Left ventricle myocardium inferior (tissue), 1 donor: Measurements from ENCODE around the gene TECPR2. TPM values are rescaled to one million over a fixed set of nuclear protein-coding genes. Genes with fewer than 3 reads are reported as not detected.

ENCODE experiments used
- DNase-seq: peaks from one replicate; pipeline ENCODE4 v3.0.0-alpha.2; 2020
- H3K27ac ChIP-seq: fragments of 200-600 bp; replicated peaks from 2 replicates; pipeline ENCODE4 v1.8.0; 2021
- H3K27me3 ChIP-seq: fragments of 200-600 bp; 2 replicates; pipeline ENCODE4 v1.8.0; 2021; ENCODE audit warnings: low read depth
- H3K36me3 ChIP-seq: fragments of 200-600 bp; 2 replicates; pipeline ENCODE4 v1.8.0; 2021
- H3K4me1 ChIP-seq: fragments of 200-600 bp; 2 replicates; pipeline ENCODE4 v1.8.0; 2021
- H3K4me3 ChIP-seq: fragments of 200-600 bp; 2 replicates; pipeline ENCODE4 v1.8.0; 2021; ENCODE audit warnings: mild to moderate bottlenecking, moderate library complexity
- H3K9me3 ChIP-seq: fragments of 200-600 bp; replicated peaks from 2 replicates; pipeline ENCODE4 v1.8.0; 2021
- intact Hi-C: fragments of 100-400 bp; cut with micrococcal nuclease; formaldehyde crosslinking; loops from one replicate; pipeline ENCODE4 v1.11.0; 2022
- total RNA-seq: library from RNA; stranded (reverse); fragmentation: NEBNext Ultra II Directional; extraction: Animal tissue kit (Norgen Biotek cat#: 25700); gene quantifications from one replicate; pipeline ENCODE4 v1.2.1, GENCODE V29; 2021
- TF ChIP-seq, protein P1 (sequence below): fragments of 200-600 bp; IDR thresholded peaks from 2 replicates; pipeline ENCODE4 v1.8.0; 2021; ENCODE audit warnings: antibody characterized with exemption, mild to moderate bottlenecking, borderline replicate concordance
- donor health status: DM: no; HTN: yes; CAD: no; lungs with severe emphysema.

The TECPR2 gene
- total RNA-seq, 1 donor from 2014 or later = 20.0 TPM

GRCh38 chr14:102512793-102513300 is 150.1 kb downstream of the TECPR2 start:
- Histone ChIP-seq H3K9me3 (no peaks in the 10 kb centered on the region), H3K36me3 (peaks cover 3% of the 10 kb centered on the region), H3K27ac (no peak overlapping the region), H3K4me3 (no peak overlapping the region), H3K4me1 (peaks cover 43% of the 10 kb centered on the region), H3K27me3 (no peaks in the 10 kb centered on the region)
- TF ChIP-seq, protein P1, sequence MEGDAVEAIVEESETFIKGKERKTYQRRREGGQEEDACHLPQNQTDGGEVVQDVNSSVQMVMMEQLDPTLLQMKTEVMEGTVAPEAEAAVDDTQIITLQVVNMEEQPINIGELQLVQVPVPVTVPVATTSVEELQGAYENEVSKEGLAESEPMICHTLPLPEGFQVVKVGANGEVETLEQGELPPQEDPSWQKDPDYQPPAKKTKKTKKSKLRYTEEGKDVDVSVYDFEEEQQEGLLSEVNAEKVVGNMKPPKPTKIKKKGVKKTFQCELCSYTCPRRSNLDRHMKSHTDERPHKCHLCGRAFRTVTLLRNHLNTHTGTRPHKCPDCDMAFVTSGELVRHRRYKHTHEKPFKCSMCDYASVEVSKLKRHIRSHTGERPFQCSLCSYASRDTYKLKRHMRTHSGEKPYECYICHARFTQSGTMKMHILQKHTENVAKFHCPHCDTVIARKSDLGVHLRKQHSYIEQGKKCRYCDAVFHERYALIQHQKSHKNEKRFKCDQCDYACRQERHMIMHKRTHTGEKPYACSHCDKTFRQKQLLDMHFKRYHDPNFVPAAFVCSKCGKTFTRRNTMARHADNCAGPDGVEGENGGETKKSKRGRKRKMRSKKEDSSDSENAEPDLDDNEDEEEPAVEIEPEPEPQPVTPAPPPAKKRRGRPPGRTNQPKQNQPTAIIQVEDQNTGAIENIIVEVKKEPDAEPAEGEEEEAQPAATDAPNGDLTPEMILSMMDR = no peak
- no peak for DNase-seq
- intact Hi-C loops = no loop called here

- no peak overlapping the region for H3K4me3 ChIP-seq
- H3K27me3 ChIP-seq = no peaks in the 10 kb centered on the region
- H3K9me3 ChIP-seq = no peaks in the 10 kb centered on the region
- TF ChIP-seq, protein P1 = no peak
- H3K36me3 ChIP-seq = no peaks in the 10 kb centered on the region
- no peak overlapping the region for H3K27ac ChIP-seq
- no peak for DNase-seq
- intact Hi-C loops = no loop called here
- H3K4me1 ChIP-seq = peaks cover 31% of the 10 kb centered on the region
Observed at GRCh38 chr14:102513899-102514772, 151.4 kb downstream of the TECPR2 start.

GRCh38 chr14:102514987-102515733 is 152.4 kb downstream of the TECPR2 start:
- DNase-seq = no peak
- intact Hi-C loops = no loop called here

DNA sequence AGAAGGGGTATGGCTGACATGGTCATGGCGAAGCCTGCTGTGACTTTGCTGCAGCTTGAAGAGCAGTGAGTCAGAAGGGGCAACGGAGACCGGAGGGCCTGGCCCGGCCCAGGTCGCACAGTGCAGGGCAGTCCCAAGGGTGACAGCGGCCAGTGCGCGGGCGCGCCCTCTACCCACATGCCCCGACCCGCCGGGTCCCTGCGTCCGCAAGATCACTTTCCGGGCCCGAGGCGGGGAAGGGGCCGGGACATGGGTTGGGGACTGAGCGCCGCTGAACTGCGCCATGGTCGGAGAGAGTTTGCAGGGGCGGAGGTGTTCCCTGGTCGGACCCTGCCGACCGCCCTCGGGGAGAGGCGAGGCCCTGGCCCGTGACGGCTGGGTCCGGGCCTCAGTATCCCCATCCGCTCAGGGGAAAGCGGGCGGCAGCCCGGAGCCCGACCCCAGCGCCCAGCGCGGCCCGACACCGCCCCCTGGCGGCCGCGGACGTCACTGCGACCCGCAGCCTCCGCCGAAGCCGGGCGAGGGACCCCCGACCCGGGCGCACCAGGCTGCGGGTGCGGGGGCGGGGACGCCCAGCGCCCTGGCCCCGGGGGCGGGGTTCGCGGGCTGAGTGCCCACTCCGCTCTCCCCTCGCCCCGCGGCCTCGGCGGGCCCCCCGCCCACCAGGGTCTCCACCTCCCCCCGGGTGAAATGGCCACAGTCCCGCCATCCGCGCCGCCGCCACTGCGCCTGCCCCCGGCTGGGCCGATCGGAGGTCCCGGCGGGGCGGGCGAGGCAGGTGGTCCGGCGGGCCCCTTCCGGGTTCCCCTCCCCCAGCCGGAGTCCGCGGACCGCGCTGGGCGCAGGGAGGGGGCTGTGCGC is 154.0 kb downstream of the TECPR2 start:
- intact Hi-C loops = loop anchor here (2.0 kb wide), 1 partner anchor 76 kb away; no protein-coding TSS in a partner anchor
- peaks cover 13% of the 10 kb centered on the region for H3K4me1 ChIP-seq
- H3K4me3 ChIP-seq = peak overlapping the region; percentile 87
- H3K36me3 ChIP-seq = no peaks in the 10 kb centered on the region
- H3K9me3 ChIP-seq = no peaks in the 10 kb centered on the region
- H3K27ac ChIP-seq = peak overlapping the region; percentile 70
- peak; percentile 57 for DNase-seq
- TF ChIP-seq, protein P1 = peak; percentile 95
- no peaks in the 10 kb centered on the region for H3K27me3 ChIP-seq

More at GRCh38 chr14:102514987-102515733, 152.4 kb downstream of the TECPR2 start:
- no peaks in the 10 kb centered on the region for H3K27me3 ChIP-seq
- TF ChIP-seq, protein P1 = no peak
- H3K4me3 ChIP-seq = no peak overlapping the region
- H3K9me3 ChIP-seq = no peaks in the 10 kb centered on the region
- peaks cover 27% of the 10 kb centered on the region for H3K4me1 ChIP-seq
- H3K27ac ChIP-seq = no peak overlapping the region
- no peaks in the 10 kb centered on the region for H3K36me3 ChIP-seq
